GM19099 (cell line): ENCODE results near the gene ACAP1.

Source experiments
- POLR2A ChIP-seq: IDR thresholded peaks from 3 replicates; pipeline ENCODE4 v1.6.1; 2011; ENCODE audit warnings: low read depth; ENCODE audit not compliant: insufficient read length; ENCODE audit errors: extremely low read depth

The ACAP1 gene

DNA sequence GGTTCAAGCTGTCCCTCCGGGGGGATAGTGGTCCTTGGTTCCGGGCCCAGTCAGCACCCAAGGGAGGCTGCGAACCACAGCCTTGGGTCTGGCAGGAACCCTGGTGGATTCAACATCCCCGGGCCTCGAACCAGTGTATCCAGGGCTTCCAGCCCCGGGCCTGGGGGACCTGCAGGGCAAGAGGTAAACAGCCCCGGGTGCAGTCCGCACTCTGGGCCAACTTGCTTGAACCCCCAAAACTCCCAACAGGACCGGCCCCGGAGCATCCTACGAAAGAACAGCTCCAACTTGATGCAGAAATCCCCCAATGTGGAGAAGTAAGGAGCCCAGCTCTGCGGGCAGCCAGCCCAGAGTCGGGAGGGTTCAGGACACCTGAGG is 5.7 kb upstream of the ACAP1 start:
- no peak for TF ChIP-seq POLR2A

DNA sequence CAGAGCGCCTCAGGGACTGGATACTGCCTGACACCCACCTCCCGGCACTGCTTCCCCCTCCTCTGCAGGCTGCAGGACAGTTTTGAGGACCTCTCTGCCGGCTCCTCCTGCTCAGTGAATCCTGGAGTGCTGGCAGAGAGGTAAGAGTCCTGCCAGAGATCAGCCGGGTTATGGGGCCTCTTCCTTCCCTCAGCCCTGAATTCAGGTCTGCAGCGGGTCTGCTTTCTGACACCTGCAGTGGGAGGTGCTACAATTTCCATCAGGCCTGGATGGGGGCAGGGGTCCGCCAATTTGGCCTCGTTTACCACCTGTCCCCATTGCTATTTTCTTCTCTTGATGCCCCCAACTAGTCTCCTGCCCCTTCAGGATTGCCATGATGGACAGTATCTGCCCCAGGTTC is 4.2 kb upstream of the ACAP1 start:
- no peak for TF ChIP-seq POLR2A

DNA sequence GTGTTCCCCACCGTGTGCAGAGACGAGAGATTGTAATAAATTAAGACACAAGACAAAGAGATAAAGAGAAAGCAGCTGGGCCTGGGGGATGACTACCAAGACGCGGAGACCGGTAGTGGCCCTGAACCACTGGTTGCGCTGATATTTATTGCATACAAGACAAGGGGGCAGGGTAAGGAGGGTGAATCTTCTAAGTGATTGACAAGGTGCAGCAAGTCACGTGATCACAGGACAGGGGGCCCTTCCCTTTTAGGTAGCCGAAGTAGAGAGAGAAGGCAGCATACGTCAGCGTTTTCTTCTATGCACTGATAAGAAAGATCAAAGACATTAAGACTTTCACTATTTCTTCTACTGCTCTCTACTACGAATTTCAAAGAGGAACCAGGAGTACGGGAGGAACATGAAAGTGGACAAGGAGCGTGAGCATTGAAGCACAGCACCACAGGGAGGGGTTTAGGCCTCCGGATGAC is 3.7 kb upstream of the ACAP1 start:
- TF ChIP-seq POLR2A = peak; percentile 42

DNA sequence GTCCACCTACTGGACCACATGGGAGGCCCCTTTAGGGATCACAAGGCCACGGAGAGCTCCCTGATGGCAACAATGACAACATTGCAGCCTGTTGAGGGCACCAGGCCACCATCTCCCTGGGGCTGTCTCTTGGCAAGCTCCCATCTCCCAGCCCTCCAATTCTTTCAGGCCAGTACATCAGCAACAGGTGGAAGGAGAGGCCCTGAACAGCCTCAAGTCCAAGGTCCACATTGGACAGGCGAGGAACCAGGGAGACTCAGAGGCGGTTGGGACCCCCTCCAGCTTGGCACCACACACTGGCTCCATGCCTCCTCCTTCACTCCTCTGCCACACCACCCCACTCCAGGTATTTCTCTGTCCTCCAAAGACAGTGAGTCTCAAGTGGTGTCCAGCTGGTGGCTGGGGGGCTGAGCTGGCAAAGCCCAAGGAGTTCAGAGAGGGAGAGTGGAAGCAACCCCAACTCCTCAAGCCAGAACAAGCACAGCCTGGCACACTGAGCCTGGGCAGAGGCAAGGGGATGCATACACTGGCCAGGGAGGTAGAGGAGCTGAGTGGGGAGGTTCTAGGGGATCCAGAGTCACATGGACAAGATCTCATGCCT is 1.3 kb upstream of the ACAP1 start:
- TF ChIP-seq POLR2A = no peak

DNA sequence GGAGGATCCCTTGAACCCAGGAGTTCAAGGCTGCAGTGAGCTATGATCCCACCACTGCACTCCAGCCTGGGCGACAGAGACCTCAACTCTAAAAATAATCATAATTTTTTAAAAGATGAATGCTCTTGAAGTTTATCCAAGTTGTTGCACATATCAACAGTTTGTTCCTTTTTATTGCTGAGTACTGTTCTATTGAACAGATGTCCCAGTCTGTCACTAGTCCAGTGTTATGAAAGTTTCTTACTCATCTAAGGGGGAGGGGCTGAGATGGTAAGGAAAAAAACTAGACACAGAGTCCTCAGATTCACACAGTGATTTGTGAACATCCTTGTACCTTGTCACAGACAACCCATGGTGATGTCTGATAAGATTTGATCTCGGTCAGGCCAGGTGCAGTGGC is 3.9 kb downstream of the ACAP1 start:
- no peak for TF ChIP-seq POLR2A

DNA sequence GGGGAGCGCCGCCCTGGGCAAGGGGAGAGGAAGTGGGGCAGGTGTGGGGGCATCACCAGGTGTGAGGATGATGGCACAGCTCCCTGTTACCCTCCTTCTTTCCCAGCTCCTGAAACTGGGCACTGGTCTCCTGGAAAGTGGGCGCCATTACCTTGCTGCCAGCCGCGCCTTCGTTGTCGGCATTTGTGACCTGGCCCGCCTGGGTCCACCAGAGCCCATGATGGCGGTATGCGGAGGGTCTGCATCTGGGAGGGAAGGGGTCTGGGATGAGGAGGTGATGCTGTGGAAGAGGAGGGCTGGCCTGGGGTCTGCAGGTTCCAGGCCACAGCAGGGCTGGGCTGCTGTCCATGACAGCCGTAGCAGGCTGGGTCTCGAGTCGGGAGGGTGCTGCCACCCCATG is 5.5 kb downstream of the ACAP1 start:
- TF ChIP-seq POLR2A = no peak

DNA sequence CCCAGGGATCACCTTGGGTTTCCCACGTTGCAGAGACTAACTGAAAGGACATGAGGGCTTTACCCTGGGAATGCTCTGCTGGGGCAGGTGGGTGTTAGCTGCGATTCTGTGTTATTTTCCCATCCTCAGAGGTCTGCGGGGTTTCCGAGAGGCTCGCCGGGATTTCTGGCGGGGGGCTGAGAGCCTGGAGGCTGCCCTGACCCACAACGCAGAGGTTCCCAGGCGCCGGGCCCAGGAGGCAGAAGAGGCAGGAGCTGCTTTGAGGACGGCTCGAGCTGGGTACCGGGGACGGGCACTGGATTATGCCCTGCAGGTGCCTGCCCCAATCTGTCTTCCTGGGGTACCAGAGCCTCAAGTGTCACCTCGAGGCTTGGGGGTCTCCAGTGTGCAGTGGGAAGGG is 6.9 kb downstream of the ACAP1 start:
- TF ChIP-seq POLR2A = no peak

DNA sequence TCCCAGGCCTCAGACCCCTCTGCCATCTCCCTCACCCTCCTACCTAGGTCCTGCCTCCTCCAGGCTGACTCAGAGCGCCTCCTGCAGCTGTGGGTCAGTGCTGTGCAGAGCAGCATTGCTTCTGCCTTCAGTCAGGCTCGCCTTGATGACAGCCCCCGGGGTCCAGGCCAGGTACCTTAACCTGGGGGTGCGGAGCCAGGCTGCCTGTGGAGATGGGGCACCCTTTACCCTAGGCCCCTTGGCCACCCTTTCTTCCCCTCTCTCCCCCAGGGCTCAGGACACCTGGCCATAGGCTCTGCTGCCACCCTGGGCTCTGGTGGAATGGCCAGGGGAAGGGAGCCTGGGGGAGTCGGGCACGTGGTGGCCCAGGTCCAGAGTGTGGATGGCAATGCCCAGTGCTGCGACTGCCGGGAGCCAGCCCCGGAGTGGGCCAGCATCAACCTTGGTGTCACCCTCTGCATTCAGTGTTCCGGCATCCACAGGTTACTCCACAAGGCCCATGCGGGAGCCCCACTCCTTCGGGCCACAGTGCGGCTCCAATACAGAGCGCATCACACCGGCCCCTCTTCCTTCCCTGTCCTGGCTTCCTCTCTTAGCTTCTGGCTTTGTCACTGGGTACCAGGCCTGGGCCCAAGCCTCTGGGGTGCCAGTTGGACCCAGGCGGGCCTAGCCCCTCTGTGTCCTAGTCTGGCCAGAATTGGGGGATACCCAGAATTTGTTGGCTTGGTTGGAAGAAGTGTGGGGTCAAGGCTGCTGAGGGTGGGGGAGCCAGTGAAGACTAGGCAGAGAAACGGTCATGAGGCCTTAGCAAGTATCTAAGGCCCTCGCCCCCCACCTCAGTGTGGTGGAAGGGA is 10.7 kb downstream of the ACAP1 start:
- TF ChIP-seq POLR2A = no peak

DNA sequence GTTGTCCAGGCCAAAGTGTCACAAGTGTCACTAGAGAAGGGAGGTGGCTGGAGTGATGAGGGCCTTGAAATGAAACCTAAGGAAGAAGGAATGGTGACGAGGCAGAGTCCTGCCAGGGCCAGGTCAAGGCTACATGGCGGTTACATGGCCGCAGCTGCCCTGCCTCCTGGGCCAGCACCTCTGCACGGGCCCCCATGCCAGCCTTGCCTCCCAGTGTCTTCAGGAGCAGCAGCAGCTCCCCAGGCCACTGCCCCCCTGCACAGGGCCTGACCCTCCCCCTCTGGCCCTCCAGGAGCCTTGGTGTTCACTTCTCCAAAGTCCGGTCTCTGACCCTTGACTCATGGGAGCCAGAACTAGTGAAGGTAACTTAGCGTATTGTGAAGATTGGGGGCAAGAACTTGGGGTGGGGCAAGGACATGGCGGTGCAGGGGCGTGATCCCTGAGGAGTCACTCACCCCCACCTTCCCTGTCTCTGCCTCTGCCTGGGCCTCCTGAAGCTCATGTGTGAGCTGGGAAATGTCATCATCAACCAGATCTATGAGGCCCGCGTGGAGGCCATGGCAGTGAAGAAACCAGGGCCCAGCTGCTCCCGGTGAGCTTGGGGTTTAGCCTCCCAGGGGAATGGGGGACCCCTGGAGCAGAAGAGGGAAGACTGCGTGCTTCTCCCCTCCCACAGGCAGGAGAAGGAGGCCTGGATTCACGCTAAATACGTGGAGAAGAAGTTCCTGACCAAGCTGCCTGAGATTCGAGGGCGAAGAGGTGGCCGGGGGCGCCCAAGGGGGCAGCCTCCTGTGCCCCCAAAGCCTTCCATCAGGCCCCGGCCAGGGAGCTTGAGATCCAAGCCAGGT is 11.5 kb downstream of the ACAP1 start:
- no peak for TF ChIP-seq POLR2A

DNA sequence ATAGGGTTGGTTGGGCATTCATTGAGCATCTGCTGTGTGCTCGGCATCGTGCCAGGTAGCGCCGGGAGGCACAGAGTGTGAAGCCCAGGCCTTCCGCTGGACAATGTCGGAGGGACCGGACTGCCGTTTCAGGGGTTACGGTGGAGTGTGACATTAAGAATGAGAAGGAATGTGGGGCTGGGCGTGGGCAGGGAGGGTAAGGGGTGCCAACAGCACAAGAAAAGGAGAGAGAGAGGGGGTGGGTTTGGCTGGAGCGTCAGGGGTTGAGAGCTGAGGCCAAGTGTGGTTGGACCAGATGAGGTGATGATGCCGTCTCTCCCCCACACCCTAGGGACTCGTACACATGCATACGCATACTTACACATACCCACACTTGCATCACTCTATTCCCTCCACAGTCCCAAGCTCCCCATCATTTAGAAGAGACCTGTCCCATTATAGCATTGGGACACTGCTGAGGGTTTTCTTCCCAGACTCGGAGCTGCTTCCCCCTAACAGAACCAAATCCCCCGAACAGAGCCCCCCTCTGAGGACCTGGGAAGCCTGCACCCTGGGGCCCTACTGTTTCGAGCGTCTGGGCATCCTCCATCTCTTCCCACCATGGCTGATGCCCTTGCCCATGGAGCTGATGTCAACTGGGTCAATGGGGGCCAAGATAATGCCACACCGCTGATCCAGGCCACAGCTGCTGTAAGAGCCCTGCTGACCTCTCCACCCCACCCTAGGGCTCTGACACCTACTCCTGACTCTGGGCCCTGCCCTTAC is 12.3 kb downstream of the ACAP1 start:
- no peak for TF ChIP-seq POLR2A

DNA sequence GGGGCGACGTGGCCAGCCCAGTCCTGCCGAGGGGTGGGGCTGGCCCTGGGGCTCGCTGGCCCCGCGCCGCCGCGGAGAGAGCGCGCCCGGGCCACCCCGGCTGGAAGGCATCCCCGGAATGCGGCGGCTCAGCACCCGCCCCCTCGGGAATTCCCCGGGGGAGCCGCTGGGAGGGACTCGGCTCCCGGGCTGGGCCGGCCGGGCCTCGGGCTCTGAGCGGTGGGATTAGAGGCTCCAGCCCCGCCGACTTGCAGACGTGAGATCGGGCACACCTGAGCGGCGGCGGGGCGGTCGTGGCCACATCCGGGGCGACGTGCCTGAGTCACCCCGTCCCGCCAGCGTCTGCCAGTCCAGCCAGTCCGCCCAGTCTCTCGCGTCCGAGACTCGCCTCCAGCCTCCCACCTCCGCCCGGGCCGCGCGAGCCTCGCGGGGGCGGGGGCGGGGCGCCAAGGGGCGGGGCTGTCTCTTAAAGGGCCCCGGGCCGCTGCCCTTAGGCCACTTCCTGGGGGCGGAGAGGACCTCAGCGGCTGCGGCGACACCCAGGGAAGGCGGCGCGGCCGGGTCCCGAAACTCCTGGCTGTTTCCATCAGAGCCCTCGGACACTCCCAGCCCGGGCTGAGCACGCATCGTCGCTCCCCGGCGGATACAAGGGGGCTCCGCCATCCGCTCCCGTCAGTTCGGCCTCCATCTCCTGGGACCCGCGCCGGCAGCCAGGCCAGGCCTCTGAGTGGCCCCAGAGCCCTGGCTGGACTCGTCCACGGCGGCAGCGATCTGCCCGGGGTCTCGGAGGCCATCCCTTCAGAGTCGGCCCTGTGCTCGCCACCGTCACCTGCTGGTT is 15.6 kb downstream of the ACAP1 start, which contains the start of gene KCTD11:
Gene KCTD11 (plus strand): TSS at position 498 of the 838 bp plus-strand sequence.
- peak; percentile 55 for TF ChIP-seq POLR2A

DNA sequence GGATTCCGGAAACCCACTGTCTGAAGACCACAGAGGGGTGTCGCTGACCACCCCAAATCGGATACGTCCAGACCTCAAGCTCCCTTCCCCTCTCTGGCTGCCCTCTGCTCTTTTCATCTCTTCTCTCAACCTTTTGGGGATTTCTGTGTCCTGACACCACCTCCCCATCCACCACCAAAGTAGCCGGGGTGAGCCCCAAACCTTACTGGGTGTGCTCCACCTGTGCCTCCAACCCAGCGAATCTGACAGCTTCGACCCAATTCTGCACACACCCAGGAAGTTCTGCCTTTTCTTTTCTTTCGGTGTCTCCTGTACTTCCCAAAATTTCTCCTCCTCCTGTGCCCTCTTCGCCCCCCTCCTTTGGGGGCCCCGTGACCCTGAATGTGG is 16.2 kb downstream of the ACAP1 start:
- no peak for TF ChIP-seq POLR2A

DNA sequence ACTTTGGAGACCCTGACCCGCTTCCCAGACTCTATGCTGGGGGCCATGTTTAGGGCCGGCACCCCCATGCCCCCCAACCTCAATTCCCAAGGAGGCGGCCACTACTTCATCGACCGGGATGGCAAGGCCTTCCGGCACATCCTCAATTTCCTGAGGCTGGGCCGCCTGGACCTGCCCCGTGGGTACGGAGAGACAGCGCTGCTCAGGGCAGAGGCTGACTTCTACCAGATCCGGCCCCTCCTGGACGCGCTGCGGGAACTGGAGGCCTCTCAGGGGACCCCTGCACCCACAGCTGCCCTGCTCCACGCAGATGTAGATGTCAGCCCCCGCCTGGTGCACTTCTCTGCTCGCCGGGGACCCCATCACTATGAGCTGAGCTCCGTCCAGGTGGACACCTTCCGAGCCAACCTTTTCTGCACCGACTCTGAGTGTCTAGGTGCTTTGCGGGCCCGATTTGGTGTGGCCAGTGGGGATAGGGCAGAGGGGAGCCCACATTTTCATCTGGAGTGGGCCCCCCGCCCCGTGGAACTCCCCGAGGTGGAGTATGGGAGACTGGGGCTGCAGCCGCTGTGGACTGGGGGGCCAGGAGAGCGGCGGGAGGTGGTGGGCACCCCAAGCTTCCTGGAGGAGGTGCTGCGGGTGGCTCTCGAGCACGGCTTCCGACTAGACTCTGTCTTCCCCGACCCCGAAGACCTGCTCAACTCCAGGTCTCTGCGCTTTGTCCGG is 16.7 kb downstream of the ACAP1 start:
- no peak for TF ChIP-seq POLR2A
